IMR-90 (cell line): ENCODE data around the gene NADK.

ENCODE experiments used
- CEBPB ChIP-seq: IDR thresholded peaks from 2 replicates; pipeline ENCODE4 v1.6.1; 2012; ENCODE audit warnings: low read depth, low read length, improper control_type of control experiment
- CHD1 ChIP-seq: IDR thresholded peaks from 2 replicates; pipeline ENCODE4 v1.6.1; 2012; ENCODE audit warnings: low read depth, low read length, improper control_type of control experiment
- FOS ChIP-seq: fragments of 150-350 bp; IDR thresholded peaks from 2 replicates; pipeline ENCODE4 v1.6.1; 2016; ENCODE audit warnings: low read depth, low read length
- MAFK ChIP-seq: IDR thresholded peaks from 2 replicates; pipeline ENCODE4 v1.6.1; 2012; ENCODE audit warnings: low read depth, low read length, improper control_type of control experiment
- MXI1 ChIP-seq: IDR thresholded peaks from 2 replicates; pipeline ENCODE4 v1.6.1; 2012; ENCODE audit warnings: low read depth, mild to moderate bottlenecking, low read length, moderate library complexity, borderline replicate concordance
- POLR2A ChIP-seq: IDR thresholded peaks from 2 replicates; pipeline ENCODE4 v1.6.1; 2012; ENCODE audit warnings: mild to moderate bottlenecking, low read depth, low read length
- RCOR1 ChIP-seq: IDR thresholded peaks from 2 replicates; pipeline ENCODE4 v1.6.1; 2012; ENCODE audit warnings: mild to moderate bottlenecking, low read length, improper control_type of control experiment; ENCODE audit not compliant: insufficient replicate concordance
- RFX5 ChIP-seq: IDR thresholded peaks from 2 replicates; pipeline ENCODE4 v1.8.0; 2012; ENCODE audit warnings: low read depth, mild to moderate bottlenecking, low read length, moderate library complexity
- SMC3 ChIP-seq: fragments of 150-350 bp; IDR thresholded peaks from 2 replicates; pipeline ENCODE4 v1.6.1; 2016; ENCODE audit warnings: low read depth, mild to moderate bottlenecking, antibody characterized with exemption, low read length, moderate library complexity
- USF2 ChIP-seq: fragments of 150-350 bp; IDR thresholded peaks from 2 replicates; pipeline ENCODE4 v1.6.1; 2017; ENCODE audit warnings: mild to moderate bottlenecking, antibody characterized with exemption, low read length, low read depth
- TF ChIP-seq, protein P1 (sequence below): conservative IDR thresholded peaks from 2 replicates; pipeline ENCODE4 v1.5.1; 2012; ENCODE audit warnings: mild to moderate bottlenecking, low read depth, low read length, improper control_type of control experiment
- TF ChIP-seq, protein P2 (sequence below): fragments of 150-350 bp; IDR thresholded peaks from 2 replicates; pipeline ENCODE4 v1.6.1; 2016; ENCODE audit warnings: low read depth, mild to moderate bottlenecking, low read length, moderate library complexity, borderline replicate concordance

DNA sequence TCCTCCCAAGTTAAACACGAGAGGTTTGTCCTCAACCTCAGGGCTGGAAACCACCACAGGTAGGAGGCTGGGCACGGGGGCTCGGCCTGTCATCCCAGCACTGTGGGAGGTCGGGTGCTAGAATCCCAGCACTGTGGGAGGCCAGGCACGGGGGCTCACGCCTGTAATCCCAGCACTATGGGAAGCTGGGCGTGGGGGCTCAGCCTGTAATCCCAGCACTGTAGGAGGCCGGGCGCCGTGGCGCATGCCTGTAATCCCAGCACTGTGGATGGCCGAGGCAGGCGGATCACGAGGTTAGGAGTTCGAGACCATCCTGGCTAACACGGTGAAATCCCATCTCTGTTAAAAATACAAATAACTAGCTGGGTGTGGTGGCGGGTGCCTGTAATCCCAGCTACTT is 47.4 kb downstream of the NADK start:
- TF ChIP-seq, protein P1, sequence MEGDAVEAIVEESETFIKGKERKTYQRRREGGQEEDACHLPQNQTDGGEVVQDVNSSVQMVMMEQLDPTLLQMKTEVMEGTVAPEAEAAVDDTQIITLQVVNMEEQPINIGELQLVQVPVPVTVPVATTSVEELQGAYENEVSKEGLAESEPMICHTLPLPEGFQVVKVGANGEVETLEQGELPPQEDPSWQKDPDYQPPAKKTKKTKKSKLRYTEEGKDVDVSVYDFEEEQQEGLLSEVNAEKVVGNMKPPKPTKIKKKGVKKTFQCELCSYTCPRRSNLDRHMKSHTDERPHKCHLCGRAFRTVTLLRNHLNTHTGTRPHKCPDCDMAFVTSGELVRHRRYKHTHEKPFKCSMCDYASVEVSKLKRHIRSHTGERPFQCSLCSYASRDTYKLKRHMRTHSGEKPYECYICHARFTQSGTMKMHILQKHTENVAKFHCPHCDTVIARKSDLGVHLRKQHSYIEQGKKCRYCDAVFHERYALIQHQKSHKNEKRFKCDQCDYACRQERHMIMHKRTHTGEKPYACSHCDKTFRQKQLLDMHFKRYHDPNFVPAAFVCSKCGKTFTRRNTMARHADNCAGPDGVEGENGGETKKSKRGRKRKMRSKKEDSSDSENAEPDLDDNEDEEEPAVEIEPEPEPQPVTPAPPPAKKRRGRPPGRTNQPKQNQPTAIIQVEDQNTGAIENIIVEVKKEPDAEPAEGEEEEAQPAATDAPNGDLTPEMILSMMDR, result no peak
- TF ChIP-seq USF2 (no peak), POLR2A (no peak), RFX5 (no peak), RCOR1 (no peak), SMC3 (no peak), MXI1 (no peak), FOS (no peak), CEBPB (no peak), MAFK (no peak), CHD1 (no peak)
- TF ChIP-seq, protein P2, sequence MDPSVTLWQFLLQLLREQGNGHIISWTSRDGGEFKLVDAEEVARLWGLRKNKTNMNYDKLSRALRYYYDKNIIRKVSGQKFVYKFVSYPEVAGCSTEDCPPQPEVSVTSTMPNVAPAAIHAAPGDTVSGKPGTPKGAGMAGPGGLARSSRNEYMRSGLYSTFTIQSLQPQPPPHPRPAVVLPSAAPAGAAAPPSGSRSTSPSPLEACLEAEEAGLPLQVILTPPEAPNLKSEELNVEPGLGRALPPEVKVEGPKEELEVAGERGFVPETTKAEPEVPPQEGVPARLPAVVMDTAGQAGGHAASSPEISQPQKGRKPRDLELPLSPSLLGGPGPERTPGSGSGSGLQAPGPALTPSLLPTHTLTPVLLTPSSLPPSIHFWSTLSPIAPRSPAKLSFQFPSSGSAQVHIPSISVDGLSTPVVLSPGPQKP, result no peak
